H1 (cell line): ENCODE results near the gene EXOC1. TPM values are rescaled to one million over a fixed set of nuclear protein-coding genes. Genes with fewer than 3 reads are reported as not detected.

Source experiments
- CTCF ChIA-PET: fragments of 300-600 bp; sonication (Branson Sonifier 250); formaldehyde crosslinking; loops from one replicate; lab custom pipeline; 2021; ENCODE audit not compliant: partially characterized antibody; lab: Charles Lee
- POLR2A ChIA-PET: fragments of 300-600 bp; sonication (Branson Sonifier 250); formaldehyde crosslinking; loops from one replicate; lab custom pipeline; 2021; ENCODE audit warnings: inconsistent platforms; ENCODE audit not compliant: partially characterized antibody; lab: Charles Lee
- DNase-seq, 2 experiments: peaks; one replicate each; pipeline versions ENCODE4 v3.0.0 to v3.0.0-alpha.2; 2010 to 2022; ENCODE audit warnings: low spot score in 2 of 2, low read depth in 1 of 2, mixed read lengths in 1 of 2
- FAIRE-seq: peaks from 2 replicates; lab custom pipeline; 2011; peaks lifted over from hg19 to GRCh38; lab: Jason Lieb, UNC
- H2AFZ ChIP-seq: 2 replicates; pipeline ENCODE4 v1.8.1; 2012; ENCODE audit warnings: low read length, inconsistent platforms
- H2AK5ac ChIP-seq: 2 replicates; pipeline ENCODE4 v1.6.1; 2013; ENCODE audit warnings: low read depth, low read length
- H2BK120ac ChIP-seq: replicated peaks from 2 replicates; pipeline ENCODE3; 2013; ENCODE audit warnings: low read depth, low read length, inconsistent platforms
- H2BK12ac ChIP-seq: 2 replicates; pipeline ENCODE4 v1.6.1; 2013; ENCODE audit warnings: low read depth, low read length
- H2BK15ac ChIP-seq: 2 replicates; pipeline ENCODE4 v1.6.1; 2013; ENCODE audit warnings: low read length
- H2BK20ac ChIP-seq: 2 replicates; pipeline ENCODE4 v1.6.1; 2013; ENCODE audit warnings: low read length
- H2BK5ac ChIP-seq: 2 replicates; pipeline ENCODE4 v1.6.1; 2013; ENCODE audit warnings: low read depth, low read length
- H3K14ac ChIP-seq: 2 replicates; pipeline ENCODE4 v1.6.1; 2013; ENCODE audit warnings: inconsistent platforms; ENCODE audit not compliant: insufficient read length
- H3K18ac ChIP-seq: 2 replicates; pipeline ENCODE4 v1.6.1; 2013; ENCODE audit warnings: low read length; ENCODE audit errors: extremely low read depth
- H3K23ac ChIP-seq: 2 replicates; pipeline ENCODE4 v1.6.1; 2013; ENCODE audit warnings: inconsistent platforms; ENCODE audit not compliant: insufficient read length
- H3K23me2 ChIP-seq: 2 replicates; pipeline ENCODE4 v1.6.1; 2013; ENCODE audit warnings: low read depth, low read length
- H3K27ac ChIP-seq: 2 replicates; pipeline ENCODE4 v1.6.1; 2011; ENCODE audit warnings: low read depth, low read length, inconsistent platforms
- H3K27me3 ChIP-seq, 4 experiments: replicated peaks in 1 of 4; 1 replicate in 1 of 4; 2 replicates in 3 of 4; pipeline versions ENCODE4 v1.6.1 to v1.8.1; 2011 to 2013; ENCODE audit warnings: low read length in 3 of 4, mild to moderate bottlenecking in 3 of 4, inconsistent platforms in 2 of 4, mixed read lengths in 2 of 4, moderate library complexity in 1 of 4; ENCODE audit not compliant: control insufficient read depth in 3 of 4, insufficient read depth in 3 of 4; ENCODE audit errors: extremely low read depth in 1 of 4
- H3K36me3 ChIP-seq, 4 experiments: 2 replicates each; pipeline versions ENCODE4 v1.6.1 to v1.8.1; 2011 to 2013; ENCODE audit warnings: mild to moderate bottlenecking in 4 of 4, low read length in 3 of 4, moderate library complexity in 2 of 4, control low read depth in 1 of 4, inconsistent platforms in 1 of 4; ENCODE audit not compliant: insufficient read depth in 4 of 4, control insufficient read depth in 2 of 4
- H3K4ac ChIP-seq: replicated peaks from 2 replicates; pipeline ENCODE3; 2013; ENCODE audit warnings: low read length, low read depth, mixed read lengths, inconsistent platforms; ENCODE audit not compliant: insufficient read length
- H3K4me1 ChIP-seq, 4 experiments: replicated peaks in 1 of 4; 1 replicate in 1 of 4; 2 replicates in 3 of 4; pipeline versions ENCODE4 v1.6.1 to v1.8.1; 2011 to 2013; ENCODE audit warnings: low read length in 3 of 4, inconsistent platforms in 2 of 4, mixed read lengths in 1 of 4; ENCODE audit not compliant: insufficient read depth in 4 of 4, control insufficient read depth in 3 of 4
- H3K4me2 ChIP-seq, 2 experiments: 2 replicates each; pipeline versions ENCODE4 v1.6.1 to v1.8.1; 2011 to 2013; ENCODE audit warnings: low read depth in 2 of 2, low read length in 2 of 2, control low read depth in 1 of 2, inconsistent platforms in 1 of 2, mild to moderate bottlenecking in 1 of 2; ENCODE audit not compliant: insufficient read depth in 1 of 2
- H3K4me3 ChIP-seq, 4 experiments: fragments of 200-600, 300-600 bp in 1 of 4; sonication (generic), shearing (Covaris generic), sonication (Bioruptor Twin) in 1 of 4; 2 replicates each; pipeline versions ENCODE4 v1.5.1 to v1.8.1; 2011 to 2016; ENCODE audit warnings: low read length in 4 of 4, low read depth in 3 of 4, control low read depth in 2 of 4, inconsistent platforms in 2 of 4, mild to moderate bottlenecking in 2 of 4, mixed read lengths in 1 of 4, moderate library complexity in 1 of 4; ENCODE audit not compliant: insufficient read depth in 2 of 4; ENCODE audit errors: extremely low read depth in 1 of 4
- H3K56ac ChIP-seq: replicated peaks from 2 replicates; pipeline ENCODE3; 2013; ENCODE audit warnings: low read depth, mild to moderate bottlenecking, mixed read lengths, low read length, inconsistent platforms; ENCODE audit not compliant: insufficient read length
- H3K79me1 ChIP-seq: 2 replicates; pipeline ENCODE4 v1.6.1; 2013; ENCODE audit warnings: low read depth, low read length, control low read depth
- H3K79me2 ChIP-seq, 2 experiments: 2 replicates each; pipeline versions ENCODE4 v1.6.1 to v1.8.1; 2012 to 2013; ENCODE audit warnings: low read length in 2 of 2, mild to moderate bottlenecking in 2 of 2, inconsistent platforms in 1 of 2; ENCODE audit not compliant: insufficient read depth in 2 of 2, control insufficient read depth in 1 of 2
- H3K9ac ChIP-seq, 4 experiments: replicated peaks in 1 of 4; 1 replicate in 1 of 4; 2 replicates in 3 of 4; pipeline versions ENCODE4 v1.6.1 to v1.8.1; 2011 to 2013; ENCODE audit warnings: low read depth in 3 of 4, low read length in 3 of 4, control low read depth in 2 of 4, mild to moderate bottlenecking in 2 of 4, moderate library complexity in 2 of 4, inconsistent platforms in 1 of 4; ENCODE audit errors: extremely low read depth in 1 of 4
- H3K9me3 ChIP-seq, 2 experiments: 2 replicates each; pipeline versions ENCODE4 v1.6.1 to v1.8.1; 2012 to 2013; ENCODE audit warnings: mild to moderate bottlenecking in 2 of 2, moderate library complexity in 2 of 2, control low read depth in 1 of 2, inconsistent platforms in 1 of 2, low read depth in 1 of 2, low read length in 1 of 2, mixed read lengths in 1 of 2; ENCODE audit not compliant: insufficient read depth in 2 of 2
- H4K20me1 ChIP-seq, 2 experiments: replicated peaks in 1 of 2; 2 replicates each; pipeline versions ENCODE3 to v1.8.1; 2011 to 2013; ENCODE audit warnings: inconsistent platforms in 2 of 2, low read length in 2 of 2, mild to moderate bottlenecking in 1 of 2; ENCODE audit not compliant: insufficient read depth in 2 of 2, control insufficient read depth in 1 of 2
- H4K5ac ChIP-seq: 2 replicates; pipeline ENCODE4 v1.6.1; 2013; ENCODE audit warnings: low read length, low read depth, mixed read lengths, inconsistent platforms; ENCODE audit not compliant: insufficient read length
- H4K8ac ChIP-seq: 2 replicates; pipeline ENCODE4 v1.8.0; 2013; ENCODE audit warnings: mild to moderate bottlenecking, moderate library complexity, low read length, inconsistent platforms; ENCODE audit not compliant: insufficient read depth; ENCODE audit errors: extremely low read depth
- H4K91ac ChIP-seq: replicated peaks from 2 replicates; pipeline ENCODE3; 2013; ENCODE audit warnings: low read length, mixed read lengths, inconsistent platforms; ENCODE audit not compliant: insufficient read length
- BCL11A ChIP-seq, 2 experiments: IDR thresholded peaks; one replicate each; pipeline ENCODE4 v1.6.1; 2011; ENCODE audit warnings: low read depth in 2 of 2, low read length in 2 of 2, mild to moderate bottlenecking in 2 of 2
- CREB1 ChIP-seq: IDR thresholded peaks from 2 replicates; pipeline ENCODE4 v1.6.1; 2012; ENCODE audit warnings: inconsistent platforms
- JUN ChIP-seq: IDR thresholded peaks from 2 replicates; pipeline ENCODE4 v1.6.1; 2011; ENCODE audit warnings: low read depth, mild to moderate bottlenecking, improper control_type of control experiment, low read length
- POLR2AphosphoS5 ChIP-seq: IDR thresholded peaks from 2 replicates; pipeline ENCODE4 v1.6.1; 2011; ENCODE audit warnings: low read depth, low read length
- POU5F1 ChIP-seq: IDR thresholded peaks from 2 replicates; pipeline ENCODE4 v1.6.1; 2011; ENCODE audit warnings: low read depth, mild to moderate bottlenecking, low read length, moderate library complexity
- RAD21 ChIP-seq, 2 experiments: IDR thresholded peaks in 1 of 2; conservative IDR thresholded peaks in 1 of 2; 2 replicates each; pipeline ENCODE4 v1.6.1; 2011; ENCODE audit warnings: low read depth in 2 of 2, low read length in 2 of 2, improper control_type of control experiment in 1 of 2, inconsistent platforms in 1 of 2, mild to moderate bottlenecking in 1 of 2, moderate library complexity in 1 of 2
- SIN3A ChIP-seq, 2 experiments: IDR thresholded peaks in 1 of 2; conservative IDR thresholded peaks in 1 of 2; 2 replicates each; pipeline ENCODE4 v1.6.1; 2011 to 2012; ENCODE audit warnings: low read length in 2 of 2, improper control_type of control experiment in 1 of 2, low read depth in 1 of 2, mild to moderate bottlenecking in 1 of 2
- SP1 ChIP-seq: IDR thresholded peaks from 2 replicates; pipeline ENCODE4 v1.6.1; 2011; ENCODE audit warnings: low read depth, low read length
- SP4 ChIP-seq: IDR thresholded peaks from 2 replicates; pipeline ENCODE4 v1.6.1; 2012; ENCODE audit warnings: low read length, inconsistent platforms
- SRF ChIP-seq: IDR thresholded peaks from 2 replicates; pipeline ENCODE4 v1.6.1; 2011; ENCODE audit warnings: mild to moderate bottlenecking, low read depth, low read length, moderate library complexity
- TAF1 ChIP-seq: IDR thresholded peaks from 2 replicates; pipeline ENCODE4 v1.6.1; 2011; ENCODE audit warnings: mild to moderate bottlenecking, low read depth, low read length
- TAF7 ChIP-seq: optimal IDR thresholded peaks from 2 replicates; pipeline ENCODE3; 2011; ENCODE audit warnings: low read depth, mild to moderate bottlenecking, inconsistent platforms, low read length, moderate library complexity, borderline replicate concordance
- TCF12 ChIP-seq: IDR thresholded peaks from 2 replicates; pipeline ENCODE4 v1.6.1; 2011; ENCODE audit warnings: low read depth, mild to moderate bottlenecking, low read length
- TEAD4 ChIP-seq: IDR thresholded peaks from 2 replicates; pipeline ENCODE4 v1.6.1; 2012; ENCODE audit warnings: low read depth, low read length, inconsistent platforms, mixed read lengths
- WGBS, 2 experiments: shearing (Covaris generic) in 1 of 2; methylation state at CpG; one replicate each; pipeline versions ENCODE4 v1.1.6 to v1.1.7; 2013 to 2015; ENCODE audit warnings: low lambda C conversion rate in 2 of 2, mixed read lengths in 2 of 2, inconsistent platforms in 1 of 2, low coverage in 1 of 2, missing lambda C conversion rate in 1 of 2; ENCODE audit not compliant: insufficient replicate concordance in 2 of 2, insufficient coverage in 1 of 2, insufficient read length in 1 of 2; ENCODE audit errors: extremely low coverage in 1 of 2, missing lambda C conversion rate in 1 of 2; 5-methylcytosine and 5-hydroxymethylcytosine counted together
- polyA plus RNA-seq, 7 experiments: library from polyadenylated mRNA; depleted of rRNA in 3 of 7; stranded (reverse) in 5 of 7; unstranded in 2 of 7; fragments of >200 nt in 5 of 7; fragments of 200-250 nt in 2 of 7; gene quantifications; 1 replicate in 5 of 7; 2 replicates in 1 of 7; 4 replicates in 1 of 7; pipeline versions ENCODE4 v1.2.1 to v1.2.3, GENCODE V29; 2011 to 2013; ENCODE audit warnings: missing spikeins in 2 of 7, mixed read lengths in 2 of 7
- total RNA-seq: library from RNA; stranded (reverse); fragmentation: NEBNext Ultra II Directional; extraction: Animal tissue kit (Norgen Biotek cat#: 25700); gene quantifications from 2 replicates; pipeline ENCODE4 v1.2.1, GENCODE V29; 2021

The EXOC1 gene
- total and polyA plus RNA-seq, 2 of the 8 experiments (the other 6 are each of a cell fraction or from before 2014, with no cell fraction given): 5.9 to 19.6 TPM

DNA sequence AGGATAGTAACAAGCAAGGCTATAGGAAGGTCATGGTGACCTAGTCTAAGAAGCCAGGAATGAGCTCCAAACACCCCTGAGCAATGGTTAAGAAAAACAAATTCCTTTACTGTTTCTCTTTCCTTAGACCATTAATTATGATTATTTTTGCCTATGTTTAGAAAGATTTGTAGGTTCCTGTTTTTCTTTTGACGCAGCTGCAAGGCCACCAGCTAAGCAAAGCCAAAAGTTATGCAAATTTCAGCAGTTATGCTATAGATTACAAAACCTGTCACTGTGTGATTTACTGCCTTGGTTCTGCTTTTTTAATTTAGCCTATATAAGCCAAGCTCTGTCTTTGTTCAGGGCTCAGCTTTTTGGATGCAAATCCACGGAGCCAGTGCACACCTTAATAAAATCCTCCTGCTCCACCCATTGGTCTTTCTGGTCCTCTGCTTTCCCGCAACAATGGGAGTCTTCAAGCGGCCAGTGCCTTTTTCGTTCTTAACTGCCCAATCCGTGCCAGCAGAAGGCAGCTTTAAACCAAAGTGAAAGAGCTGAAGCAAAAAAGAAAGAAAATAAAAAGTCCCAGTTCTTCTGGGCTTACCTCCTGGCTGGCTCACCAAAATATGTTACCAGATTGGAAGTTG, 93.9 kb downstream of the EXOC1 start:
- no peaks in the 10 kb centered on the region for H3K27me3 ChIP-seq
- no peak for FAIRE-seq
- POLR2A ChIA-PET: interaction anchor here (1.2 to 2.0 kb wide), 3 partner anchors 10 to 102 kb away, joined by 3 to 7 read pairs (median 5); no protein-coding TSS in a partner anchor
- TF ChIP-seq SRF (no peak), TAF7 (no peak), TAF1 (no peak), SP4 (no peak), SP1 (no peak), BCL11A (IDR thresholded peaks at IDR 0.05; ENCODE audit: low read depth in 2 of 2, low read length in 2 of 2) (no peak), POU5F1 (no peak), POLR2AphosphoS5 (no peak), RAD21 (IDR thresholded peaks at IDR 0.05 in 1 of 2, conservative IDR thresholded peaks at IDR 0.05 in 1 of 2; ENCODE audit: low read depth in 2 of 2, low read length in 2 of 2) (no peak), TCF12 (no peak), CREB1 (no peak), JUN (no peak), TEAD4 (no peak), SIN3A (conservative IDR thresholded peaks at IDR 0.05 in 1 of 2, IDR thresholded peaks at IDR 0.05 in 1 of 2; ENCODE audit: low read depth in 1 of 2, low read length in 2 of 2) (no peak)

More for the DNA sequence above, 93.9 kb downstream of the EXOC1 start:
- Histone ChIP-seq H4K91ac (no peak overlapping the region), H3K27ac (no peak overlapping the region), H3K23me2 (peaks cover 2% of the 10 kb centered on the region; the same call in 1 of the 2 replicates), H3K79me1 (no peaks in the 10 kb centered on the region), H4K8ac (no peak overlapping the region), H3K4me1 (peaks cover 0 to 2% (median under 1%) of the 10 kb centered on the region in 4 experiments; a peak in 4 of 7 replicates), H2BK120ac (no peak overlapping the region), H2BK5ac (no peak overlapping the region), H4K20me1 (no peaks in the 10 kb centered on the region), H2AK5ac (no peak overlapping the region), H3K14ac (no peak overlapping the region), H3K4me2 (no peak overlapping the region; a peak in 1 of 4 replicates), H2BK20ac (no peak overlapping the region), H3K79me2 (peaks cover 0 to 20% of the 10 kb centered on the region in 2 experiments; a peak in 2 of 4 replicates), H3K18ac (no peak overlapping the region), H2AFZ (no peak overlapping the region), H3K4me3 (no peak overlapping the region), H3K56ac (no peak overlapping the region), H3K23ac (no peak overlapping the region), H3K9me3 (no peaks in the 10 kb centered on the region), H3K9ac (no peak overlapping the region), H3K4ac (no peak overlapping the region), H4K5ac (no peak overlapping the region), H2BK15ac (no peak overlapping the region), H2BK12ac (no peak overlapping the region; the same call in 1 of the 2 replicates), H3K36me3 (no peaks in the 10 kb centered on the region)
- DNase-seq: no peak
- WGBS, 2 experiments: 83% methylated on average over 6 of the region's 6 CpGs; no CpG with 5 or more reads in 1 of the 2 experiments
- CTCF ChIA-PET: interaction anchor here (0.6 to 1.8 kb wide), 7 partner anchors 7 to 400 kb away, joined by 3 to 5 read pairs (median 3); no protein-coding TSS in a partner anchor
